Muscle of leg (tissue), 11 donors: ENCODE data around the gene TIPARP. TPM values are rescaled to one million over a fixed set of nuclear protein-coding genes. Genes with fewer than 3 reads are reported as not detected.

Experiments
- DNase-seq: peaks from one replicate; pipeline ENCODE4 v3.0.0; 2013
- H3K27ac ChIP-seq: one replicate; pipeline ENCODE4 v1.5.1; 2013; ENCODE audit warnings: mild to moderate bottlenecking, low read length, control low read depth
- H3K27me3 ChIP-seq: one replicate; pipeline ENCODE4 v1.6.1; 2013; ENCODE audit warnings: low read length; ENCODE audit not compliant: control insufficient read depth, insufficient read depth
- H3K36me3 ChIP-seq: one replicate; pipeline ENCODE4 v1.6.1; 2013; ENCODE audit warnings: low read length; ENCODE audit not compliant: control insufficient read depth, insufficient read depth
- H3K4me1 ChIP-seq: one replicate; pipeline ENCODE4 v1.6.1; 2013; ENCODE audit warnings: low read length; ENCODE audit not compliant: control insufficient read depth, insufficient read depth
- H3K4me3 ChIP-seq: one replicate; pipeline ENCODE4 v1.5.1; 2013; ENCODE audit warnings: low read length, control low read depth
- H3K9me3 ChIP-seq: replicated peaks from 2 replicates; pipeline ENCODE4 v1.6.1; 2013; ENCODE audit warnings: low read depth, low read length; ENCODE audit not compliant: control insufficient read depth
- WGBS: methylation state at CpG from one replicate; pipeline ENCODE4 v1.1.5; 2013; ENCODE audit warnings: missing lambda C conversion rate; ENCODE audit not compliant: insufficient coverage; 5-methylcytosine and 5-hydroxymethylcytosine counted together
- polyA plus RNA-seq, 8 donors: library from polyadenylated mRNA; unstranded; fragments of 120-200 nt; gene quantifications; one replicate each; pipeline versions ENCODE4 v1.2.1 to v1.2.3, GENCODE V29; 2013; ENCODE audit warnings: inconsistent platforms in 1 of 8, low replicate concordance in 1 of 8; ENCODE audit not compliant: insufficient read length in 8 of 8, insufficient read depth in 1 of 8
- total RNA-seq: library from RNA; stranded (reverse); fragments of 120-200 nt; gene quantifications from one replicate; pipeline ENCODE4 v1.2.4, GENCODE V29; 2013

Gene TIPARP
- total and polyA plus RNA-seq, 9 donors: 5.1 to 11.5 (median 7.3) TPM

DNA sequence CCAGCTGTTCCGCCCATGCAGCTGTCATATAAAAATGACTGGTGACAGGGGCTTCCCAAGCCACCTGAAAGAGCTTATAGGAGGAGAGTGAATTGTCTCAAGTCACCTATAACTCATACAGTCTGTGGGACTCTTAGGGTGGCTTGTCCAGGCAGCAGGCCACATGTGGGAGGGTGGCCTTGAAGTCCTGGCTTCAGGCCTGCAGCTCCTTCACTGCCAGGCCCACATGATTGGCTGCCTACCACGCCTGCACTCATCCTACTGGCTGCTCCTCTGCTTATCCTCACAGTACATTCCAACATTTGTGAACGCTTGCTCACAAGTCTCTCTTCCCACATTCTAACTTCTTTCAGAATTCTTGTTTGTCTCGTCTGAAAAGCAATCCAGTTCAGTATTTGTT is 41.1 kb upstream of the TIPARP start:
- Histone ChIP-seq H3K4me3 (no peak overlapping the region), H3K27me3 (no peaks in the 10 kb centered on the region), H3K36me3 (no peaks in the 10 kb centered on the region), H3K27ac (no peak overlapping the region), H3K4me1 (peaks cover 14% of the 10 kb centered on the region), H3K9me3 (no peaks in the 10 kb centered on the region)
- DNase-seq: peak; percentile 50
- 50% methylated on average over 1 of the region's 4 CpGs for WGBS

DNA sequence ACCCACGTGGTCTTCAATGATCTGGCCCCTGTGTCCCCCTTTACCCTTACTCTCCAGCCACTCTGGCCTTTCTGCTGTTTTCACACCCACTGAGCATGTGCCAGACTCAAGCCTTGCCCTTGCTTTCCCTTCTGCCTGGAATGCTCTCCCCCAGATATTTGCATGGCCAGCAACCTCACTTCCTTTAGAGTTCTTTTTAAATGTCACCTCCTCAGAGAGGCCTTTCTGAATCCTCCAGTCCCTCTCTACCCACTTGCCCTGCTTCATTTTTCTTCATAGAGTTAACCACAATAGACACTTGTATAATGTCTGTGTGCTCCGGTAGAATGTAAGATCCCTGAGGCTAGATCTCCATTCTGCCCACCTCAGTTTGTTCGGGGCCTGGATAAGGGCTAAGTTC is 39.4 kb upstream of the TIPARP start:
- no peak overlapping the region for H3K27ac ChIP-seq
- no peak for DNase-seq
- H3K9me3 ChIP-seq: no peaks in the 10 kb centered on the region
- H3K27me3 ChIP-seq: no peaks in the 10 kb centered on the region
- H3K4me1 ChIP-seq: peaks cover 12% of the 10 kb centered on the region
- no peak overlapping the region for H3K4me3 ChIP-seq
- 85% methylated on average over 1 of the region's 3 CpGs for WGBS
- H3K36me3 ChIP-seq: no peaks in the 10 kb centered on the region

DNA sequence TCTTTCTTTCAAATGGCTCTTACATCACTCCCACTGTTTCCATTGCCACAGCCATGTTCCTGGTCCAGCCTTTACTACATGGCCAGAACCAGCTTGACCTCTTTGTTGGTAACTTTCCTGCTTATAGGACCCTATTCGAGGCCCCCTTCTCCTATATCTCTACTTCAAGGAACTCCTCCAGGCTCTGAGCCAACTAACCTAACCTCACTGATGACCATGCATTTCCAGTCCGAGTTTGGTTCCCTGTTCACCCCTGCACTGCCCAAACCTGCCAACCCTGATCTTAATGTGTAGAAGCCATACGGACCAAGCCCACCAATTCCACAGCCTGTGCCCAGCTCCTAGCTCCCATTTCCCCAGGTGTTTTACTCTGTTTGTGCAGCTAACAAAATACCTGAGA is 38.4 kb upstream of the TIPARP start:
- Histone ChIP-seq H3K27ac (no peak overlapping the region), H3K9me3 (no peaks in the 10 kb centered on the region), H3K27me3 (no peaks in the 10 kb centered on the region), H3K4me1 (peaks cover 6% of the 10 kb centered on the region), H3K4me3 (no peak overlapping the region), H3K36me3 (no peaks in the 10 kb centered on the region)
- WGBS: 57% methylated on average over 2 of the region's 3 CpGs
- DNase-seq: no peak

DNA sequence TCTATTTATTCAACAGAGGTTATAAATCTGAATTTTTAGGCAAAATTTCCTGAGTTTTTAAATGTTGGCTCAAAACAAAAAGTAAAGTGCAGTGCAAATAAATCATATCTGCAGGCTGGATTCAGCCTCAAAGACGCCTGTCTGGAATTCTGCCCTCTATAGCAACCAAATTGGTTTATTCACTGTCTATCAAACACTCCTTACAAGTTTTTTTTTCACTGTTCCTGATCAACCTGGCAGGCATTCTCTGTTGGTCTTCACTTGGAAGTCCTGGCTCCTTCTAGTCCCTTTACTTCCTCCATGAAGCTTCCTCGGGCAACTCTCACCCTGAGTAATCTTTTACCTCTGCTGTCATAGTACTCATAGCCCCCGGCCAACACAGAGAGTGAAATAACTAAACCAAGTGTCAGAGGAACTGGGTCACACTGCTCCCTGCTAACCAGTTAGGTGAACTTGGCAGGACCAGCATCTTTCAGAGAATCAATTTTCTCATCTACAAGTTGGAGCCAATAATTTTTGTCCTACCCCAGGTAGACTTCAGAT is 36.8 kb upstream of the TIPARP start:
- Histone ChIP-seq H3K36me3 (no peaks in the 10 kb centered on the region), H3K4me1 (peaks cover 5% of the 10 kb centered on the region), H3K9me3 (no peaks in the 10 kb centered on the region), H3K27me3 (no peaks in the 10 kb centered on the region), H3K27ac (no peak overlapping the region), H3K4me3 (no peak overlapping the region)
- 21% methylated on average over 2 of the region's 3 CpGs for WGBS
- no peak for DNase-seq

DNA sequence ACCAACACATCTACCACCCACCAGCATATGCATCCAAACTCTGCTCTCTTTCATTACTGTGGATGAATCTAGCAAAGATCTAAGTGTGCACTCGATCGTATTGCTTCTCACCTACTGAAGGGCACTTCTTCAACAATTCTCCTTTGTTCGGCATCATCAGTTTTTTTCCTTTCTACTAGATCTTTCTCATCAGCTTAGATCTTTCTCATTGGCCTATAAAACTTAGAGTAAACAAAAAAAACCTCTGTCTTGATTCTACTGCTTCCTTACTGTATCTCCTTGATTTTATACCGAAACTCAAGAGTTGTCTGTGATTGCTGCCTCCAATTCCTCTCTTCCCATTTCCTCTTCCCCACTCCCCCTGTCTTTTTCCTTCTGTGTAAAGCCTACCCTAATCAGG is 36.1 kb upstream of the TIPARP start:
- H3K4me3 ChIP-seq: no peak overlapping the region

DNA sequence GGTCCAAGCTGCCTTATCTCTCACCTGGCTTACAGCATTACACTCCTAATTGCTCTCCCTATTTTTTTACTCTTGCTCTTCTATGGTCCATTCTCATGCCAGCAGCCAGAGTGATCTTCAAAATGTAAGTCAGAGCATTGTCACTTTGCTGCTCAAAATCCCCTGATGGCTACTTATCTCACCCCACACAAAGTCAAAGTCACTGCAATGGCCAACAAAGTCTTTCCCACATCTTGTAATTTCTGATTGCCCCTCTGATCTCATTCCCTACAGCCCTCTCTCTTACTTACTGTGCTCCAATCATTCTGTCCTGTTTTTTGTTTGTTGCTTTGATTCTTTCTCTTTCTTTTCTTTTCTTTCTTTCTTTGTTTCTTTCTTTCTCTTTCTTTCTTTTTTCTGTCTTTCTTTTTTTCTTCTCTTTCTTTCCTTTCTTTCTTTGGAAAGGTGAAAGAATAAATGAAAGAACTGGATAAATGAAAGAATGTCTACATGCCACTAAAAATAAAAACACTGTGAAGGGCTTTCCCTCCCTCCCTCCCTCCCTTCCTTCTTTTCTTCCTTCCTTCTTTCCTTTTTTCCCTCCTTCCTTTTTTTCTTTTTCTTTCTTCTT is 34.9 kb upstream of the TIPARP start:
- Histone ChIP-seq H3K36me3 (no peaks in the 10 kb centered on the region), H3K4me1 (peaks cover 6% of the 10 kb centered on the region), H3K27ac (no peak overlapping the region), H3K9me3 (no peaks in the 10 kb centered on the region), H3K27me3 (no peaks in the 10 kb centered on the region), H3K4me3 (no peak overlapping the region)
- DNase-seq: no peak

More for the DNA sequence above, 36.1 kb upstream of the TIPARP start:
- no peaks in the 10 kb centered on the region for H3K27me3 ChIP-seq
- DNase-seq: no peak
- no peaks in the 10 kb centered on the region for H3K36me3 ChIP-seq
- H3K4me1 ChIP-seq: peaks cover 4% of the 10 kb centered on the region
- no peak overlapping the region for H3K27ac ChIP-seq
- WGBS: 82% methylated on average over 3 of the region's 4 CpGs
- no peaks in the 10 kb centered on the region for H3K9me3 ChIP-seq

DNA sequence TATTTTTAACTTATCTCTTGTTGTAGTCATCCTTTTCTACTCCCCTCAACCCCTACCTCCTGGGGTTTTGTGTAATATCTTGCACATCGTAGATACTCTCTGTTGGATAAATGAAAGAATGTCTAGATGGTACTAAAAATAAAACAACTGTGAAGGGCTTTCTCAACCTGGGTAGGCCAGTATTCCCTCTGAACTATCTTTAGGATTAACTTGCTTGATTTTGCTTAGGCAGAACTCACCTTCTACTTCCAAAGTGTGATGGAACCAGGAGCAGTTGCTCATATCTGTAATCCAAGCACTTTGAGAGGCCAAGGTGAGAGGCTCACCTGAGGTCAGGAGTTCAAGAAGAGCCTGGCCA is 32.8 kb upstream of the TIPARP start:
- no peaks in the 10 kb centered on the region for H3K9me3 ChIP-seq
- no peak overlapping the region for H3K27ac ChIP-seq
- DNase-seq: no peak
- H3K27me3 ChIP-seq: no peaks in the 10 kb centered on the region
- no CpG with 5 or more reads among the region's 1 CpG for WGBS
- peaks cover 6% of the 10 kb centered on the region for H3K4me1 ChIP-seq
- H3K4me3 ChIP-seq: no peak overlapping the region
- H3K36me3 ChIP-seq: no peaks in the 10 kb centered on the region

DNA sequence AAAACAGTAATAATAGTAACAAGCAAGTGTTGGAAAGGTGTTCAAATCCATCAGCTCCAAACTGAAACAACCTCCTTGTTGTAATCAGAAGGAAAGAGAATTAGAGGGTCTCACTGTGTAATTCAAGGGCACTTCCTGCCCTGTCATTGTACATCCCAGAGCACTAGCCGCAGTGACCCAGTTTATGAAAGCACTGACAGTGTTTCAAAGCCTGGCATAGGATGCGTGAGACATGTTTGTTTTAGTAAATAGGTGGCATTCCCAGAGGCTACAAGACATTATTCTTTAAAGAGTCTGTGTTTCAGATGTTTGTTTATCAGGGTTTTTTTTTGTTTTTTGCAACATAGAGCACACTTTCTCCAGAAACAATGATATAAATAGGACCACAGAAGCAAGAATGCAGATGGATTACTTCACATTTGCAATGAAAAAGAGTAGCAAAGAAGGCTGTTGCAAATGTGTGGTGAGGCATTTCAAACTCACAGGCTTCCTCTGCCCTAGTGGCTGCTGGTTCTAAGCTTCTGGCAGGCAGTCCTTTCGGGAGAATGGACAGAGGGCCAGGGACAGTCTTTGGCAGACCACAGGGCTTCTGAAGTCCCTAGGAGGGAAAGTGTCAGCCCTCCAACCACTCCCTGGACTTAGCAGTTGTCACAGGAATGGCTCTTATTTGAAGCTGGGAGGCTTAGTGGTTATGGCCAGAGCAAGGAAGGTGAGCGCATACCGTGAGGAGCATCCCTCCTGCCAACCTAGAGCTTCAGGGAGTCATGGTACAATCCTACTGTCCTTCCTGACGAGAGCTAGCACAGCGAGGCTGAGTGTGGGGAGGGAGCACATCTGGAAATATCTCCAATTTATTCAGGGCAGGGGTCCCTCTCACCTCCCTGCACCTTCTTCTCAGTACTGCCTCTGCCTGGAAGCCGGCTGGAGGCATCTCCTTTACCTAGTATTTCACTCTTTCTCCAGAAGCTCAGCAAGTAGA is 31.4 kb upstream of the TIPARP start:
- Histone ChIP-seq H3K4me1 (peaks cover 6% of the 10 kb centered on the region), H3K27me3 (no peaks in the 10 kb centered on the region), H3K9me3 (no peaks in the 10 kb centered on the region), H3K4me3 (no peak overlapping the region), H3K27ac (no peak overlapping the region), H3K36me3 (no peaks in the 10 kb centered on the region)
- 62% methylated on average over 4 of the region's 8 CpGs for WGBS
- no peak for DNase-seq

DNA sequence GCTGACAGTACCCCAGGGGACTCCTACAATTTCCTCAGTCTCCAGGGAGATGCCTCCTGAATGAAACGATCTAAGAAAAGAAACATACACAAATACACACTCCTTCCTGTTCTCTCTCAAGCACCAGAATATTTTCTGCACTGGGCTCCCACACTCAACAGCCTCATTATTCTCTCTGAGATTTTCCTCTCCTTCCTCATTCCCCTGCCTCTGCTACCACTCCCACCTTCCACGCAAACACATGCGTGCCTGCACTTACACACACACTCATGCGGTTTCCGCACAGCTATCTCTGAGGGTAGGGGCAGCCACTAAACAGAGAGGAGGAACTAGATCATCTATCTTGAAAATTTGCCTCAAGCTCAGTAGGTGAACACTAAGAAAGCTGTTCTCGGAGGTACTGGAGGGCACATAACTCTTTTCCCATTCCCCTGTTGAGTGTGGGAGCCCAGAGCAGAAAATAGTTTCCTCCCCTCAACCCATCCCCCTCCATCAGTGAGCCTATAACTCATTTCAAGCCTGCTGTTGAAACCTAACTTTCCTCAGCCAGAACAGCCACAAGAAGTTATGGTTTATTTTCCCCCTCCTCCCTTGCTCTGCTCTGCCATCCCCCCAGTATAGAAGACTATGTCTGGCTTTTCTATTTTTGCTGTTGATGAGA is 30.5 kb upstream of the TIPARP start:
- Histone ChIP-seq H3K9me3 (no peaks in the 10 kb centered on the region), H3K27ac (no peak overlapping the region), H3K4me3 (no peak overlapping the region), H3K27me3 (no peaks in the 10 kb centered on the region), H3K4me1 (peaks cover 6% of the 10 kb centered on the region), H3K36me3 (no peaks in the 10 kb centered on the region)
- peak; percentile 31 for DNase-seq
- WGBS: 0% methylated on average over 1 of the region's 6 CpGs

DNA sequence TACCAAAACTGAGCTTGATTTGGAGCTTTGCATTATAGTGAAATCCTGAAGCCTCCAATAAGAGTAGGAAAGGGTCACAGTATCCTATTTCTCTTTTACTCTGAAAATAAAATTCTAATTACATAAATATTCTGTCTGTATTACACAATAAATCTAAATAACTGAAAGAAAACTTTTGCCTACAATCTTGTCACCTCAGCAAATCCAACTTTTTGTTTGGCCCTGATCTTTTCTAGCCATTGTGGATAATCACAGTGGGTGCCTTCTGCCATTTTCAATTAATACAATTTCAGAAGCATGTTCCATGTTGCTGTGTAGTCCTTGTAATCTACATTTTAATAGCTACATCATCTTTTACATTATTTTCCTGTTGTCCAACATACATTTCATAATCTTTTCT is 29.4 kb upstream of the TIPARP start:
- Histone ChIP-seq H3K4me3 (no peak overlapping the region), H3K27ac (no peak overlapping the region), H3K36me3 (no peaks in the 10 kb centered on the region), H3K9me3 (no peaks in the 10 kb centered on the region), H3K4me1 (peaks cover 6% of the 10 kb centered on the region), H3K27me3 (no peaks in the 10 kb centered on the region)
- DNase-seq: no peak
